PC-9 (cell line): Measurements from ENCODE around the gene CNIH2.

Experiments
- CTCF ChIP-seq: fragments of 200-600 bp; sonication (generic); conservative IDR thresholded peaks from 2 replicates; pipeline ENCODE4 v1.6.1; 2017; ENCODE audit warnings: mixed run types, antibody characterized with exemption, mild to moderate bottlenecking, moderate library complexity
- EZH2 ChIP-seq: fragments of 200-600 bp; sonication (generic); IDR thresholded peaks from 2 replicates; pipeline ENCODE4 v1.8.0; 2017; ENCODE audit warnings: antibody characterized with exemption, low read depth

- no peak for TF ChIP-seq CTCF
- TF ChIP-seq EZH2, result no peak
Observed at GRCh38 chr11:66251809-66252208, 26.2 kb upstream of the CNIH2 start.
